OCI-LY3 (cell line): ENCODE results near the gene VOPP1.

Source experiments
- H2AFZ ChIP-seq: fragments of 200-600, 300-600 bp; shearing (Covaris generic); 2 replicates; pipeline ENCODE4 v1.6.0; 2014; ENCODE audit warnings: antibody characterized with exemption, low read depth, low read length
- H3K27ac ChIP-seq: fragments of 200-600, 300-600 bp; sonication (generic); 2 replicates; pipeline ENCODE4 v1.5.1; 2014; ENCODE audit warnings: mild to moderate bottlenecking, low read length, moderate library complexity, mixed read lengths
- H3K27me3 ChIP-seq: fragments of 200-600, 300-600 bp; sonication (generic); 2 replicates; pipeline ENCODE4 v1.6.1; 2014; ENCODE audit warnings: low read depth, low read length, mixed read lengths
- H3K36me3 ChIP-seq: fragments of 200-600, 300-600 bp; sonication (generic); replicated peaks from 2 replicates; pipeline ENCODE3; 2014; ENCODE audit warnings: low read depth, low read length, mixed read lengths
- H3K4me1 ChIP-seq: fragments of 300-600, 200-600 bp; sonication (generic); 2 replicates; pipeline ENCODE4 v1.6.1; 2014; ENCODE audit warnings: low read length, mixed read lengths
- H3K4me2 ChIP-seq: fragments of 200-600, 300-600 bp; sonication (generic); 2 replicates; pipeline ENCODE4 v1.6.1; 2014; ENCODE audit warnings: low read length, mixed read lengths
- H3K4me3 ChIP-seq: fragments of 300-600, 200-600 bp; sonication (generic); 2 replicates; pipeline ENCODE4 v1.5.1; 2014; ENCODE audit warnings: antibody characterized with exemption, mild to moderate bottlenecking, low read length, moderate library complexity
- H3K79me2 ChIP-seq: fragments of 300-600, 200-600 bp; shearing (Covaris generic); 2 replicates; pipeline ENCODE4 v1.6.1; 2014; ENCODE audit warnings: mild to moderate bottlenecking, low read length, mixed read lengths
- H3K9ac ChIP-seq: fragments of 300-600, 200-600 bp; shearing (Covaris generic); 2 replicates; pipeline ENCODE4 v1.6.0; 2014; ENCODE audit warnings: mild to moderate bottlenecking, low read length, moderate library complexity
- H3K9me3 ChIP-seq: fragments of 200-600, 300-600 bp; shearing (Covaris generic); 2 replicates; pipeline ENCODE4 v1.6.1; 2014; ENCODE audit warnings: low read length, mixed read lengths; ENCODE audit not compliant: insufficient read depth
- H4K20me1 ChIP-seq: fragments of 200-600, 300-600 bp; sonication (generic); 2 replicates; pipeline ENCODE4 v1.6.1; 2016; ENCODE audit warnings: low read length, mixed read lengths; ENCODE audit not compliant: insufficient read depth
- EZH2phosphoT487 ChIP-seq: fragments of 200-600 bp; shearing (Covaris generic); IDR thresholded peaks from 2 replicates; pipeline ENCODE4 v1.6.1; 2018; ENCODE audit warnings: antibody characterized with exemption, mixed run types, low read depth
- TF ChIP-seq, protein P1 (sequence below): fragments of 200-600, 300-600 bp; sonication (generic); IDR thresholded peaks from 2 replicates; pipeline ENCODE4 v1.5.1; 2014; ENCODE audit warnings: antibody characterized with exemption, low read length, low read depth

The VOPP1 gene

DNA sequence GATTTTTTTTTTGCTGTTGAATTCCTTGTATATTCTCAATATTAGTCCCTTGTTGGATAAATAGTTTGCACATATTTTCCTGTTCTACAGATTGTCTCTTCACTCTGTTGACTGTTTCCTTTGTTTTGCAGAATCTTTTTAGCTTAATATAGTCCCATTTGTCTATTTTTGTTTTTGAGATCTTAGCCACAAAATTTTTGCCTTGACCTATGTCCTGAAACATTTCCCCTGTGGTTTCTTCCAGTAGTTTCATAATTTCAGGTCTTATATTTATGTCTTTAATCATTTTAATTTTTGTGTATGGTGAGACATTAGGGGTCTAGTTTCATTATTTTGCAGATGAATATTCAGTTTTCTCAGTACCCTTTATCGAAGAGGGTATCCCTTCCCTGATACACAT, 114.5 kb downstream of the VOPP1 start:
- Histone ChIP-seq H3K9ac (no peak overlapping the region), H3K27ac (no peak overlapping the region), H3K4me2 (no peak overlapping the region), H3K4me3 (no peak overlapping the region), H3K79me2 (peaks cover 33% of the 10 kb centered on the region), H3K36me3 (peaks cover 25% of the 10 kb centered on the region), H4K20me1 (0 out of 2 replicates have a peak, but pooled peaks cover 5% of the 10 kb centered on the region), H2AFZ (no peak overlapping the region), H3K4me1 (no peaks in the 10 kb centered on the region), H3K27me3 (no peaks in the 10 kb centered on the region), H3K9me3 (no peaks in the 10 kb centered on the region)
- TF ChIP-seq EZH2phosphoT487 = no peak
- TF ChIP-seq, protein P1, sequence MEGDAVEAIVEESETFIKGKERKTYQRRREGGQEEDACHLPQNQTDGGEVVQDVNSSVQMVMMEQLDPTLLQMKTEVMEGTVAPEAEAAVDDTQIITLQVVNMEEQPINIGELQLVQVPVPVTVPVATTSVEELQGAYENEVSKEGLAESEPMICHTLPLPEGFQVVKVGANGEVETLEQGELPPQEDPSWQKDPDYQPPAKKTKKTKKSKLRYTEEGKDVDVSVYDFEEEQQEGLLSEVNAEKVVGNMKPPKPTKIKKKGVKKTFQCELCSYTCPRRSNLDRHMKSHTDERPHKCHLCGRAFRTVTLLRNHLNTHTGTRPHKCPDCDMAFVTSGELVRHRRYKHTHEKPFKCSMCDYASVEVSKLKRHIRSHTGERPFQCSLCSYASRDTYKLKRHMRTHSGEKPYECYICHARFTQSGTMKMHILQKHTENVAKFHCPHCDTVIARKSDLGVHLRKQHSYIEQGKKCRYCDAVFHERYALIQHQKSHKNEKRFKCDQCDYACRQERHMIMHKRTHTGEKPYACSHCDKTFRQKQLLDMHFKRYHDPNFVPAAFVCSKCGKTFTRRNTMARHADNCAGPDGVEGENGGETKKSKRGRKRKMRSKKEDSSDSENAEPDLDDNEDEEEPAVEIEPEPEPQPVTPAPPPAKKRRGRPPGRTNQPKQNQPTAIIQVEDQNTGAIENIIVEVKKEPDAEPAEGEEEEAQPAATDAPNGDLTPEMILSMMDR = no peak

DNA sequence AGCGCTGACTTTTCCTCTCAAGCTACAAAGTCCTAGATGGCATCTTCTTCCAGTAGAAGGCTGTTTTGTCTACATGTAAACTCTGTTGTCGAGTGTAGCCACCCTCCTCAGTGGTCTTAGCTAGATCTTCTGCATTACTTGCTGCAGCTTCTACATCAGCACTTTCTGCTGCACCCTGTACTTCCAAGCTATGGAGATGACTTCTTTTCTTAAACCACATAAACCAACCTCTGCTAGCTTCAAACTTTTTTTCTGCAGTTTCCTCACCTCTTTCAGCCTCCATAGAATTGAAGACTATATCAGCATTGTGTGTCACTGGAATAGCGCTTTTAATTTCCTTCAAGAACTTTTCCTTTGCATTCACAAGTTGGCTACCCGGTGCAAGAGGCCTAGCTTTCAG, 119.3 kb downstream of the VOPP1 start:
- Histone ChIP-seq H3K9me3 (no peaks in the 10 kb centered on the region), H4K20me1 (peaks cover 12% of the 10 kb centered on the region; the same call in 1 of the 2 replicates), H3K27ac (no peak overlapping the region), H2AFZ (no peak overlapping the region), H3K79me2 (peaks cover 40% of the 10 kb centered on the region), H3K27me3 (no peaks in the 10 kb centered on the region), H3K36me3 (peaks cover 38% of the 10 kb centered on the region), H3K4me2 (no peak overlapping the region), H3K4me1 (no peaks in the 10 kb centered on the region), H3K4me3 (no peak overlapping the region), H3K9ac (no peak overlapping the region)
- no peak for TF ChIP-seq EZH2phosphoT487
- TF ChIP-seq, protein P1 = no peak

DNA sequence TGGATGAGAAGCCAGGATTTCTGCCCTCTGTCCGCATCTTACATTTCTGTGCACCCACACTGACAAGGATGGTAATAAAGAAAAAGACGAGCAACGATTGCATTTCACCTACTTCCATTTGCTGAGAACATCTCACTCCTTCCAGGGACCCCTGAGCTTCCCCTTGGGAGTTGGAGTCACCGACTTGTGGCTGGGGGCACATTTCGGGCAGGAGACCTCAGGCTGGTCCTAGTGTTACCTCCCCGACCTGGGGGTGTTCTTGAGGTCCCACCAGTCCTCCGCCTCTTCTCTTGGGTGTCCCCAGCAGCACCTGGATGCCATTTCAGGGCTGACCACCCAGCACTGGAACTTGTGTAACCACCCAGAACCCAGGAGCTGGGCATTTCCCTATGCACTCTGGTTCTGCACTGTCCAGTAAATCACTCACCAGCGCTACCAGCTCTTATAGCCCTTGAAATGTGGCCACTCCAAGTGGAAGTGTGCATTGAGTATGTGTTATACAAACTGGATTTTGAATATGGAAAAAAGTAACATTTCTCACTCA, 122.2 kb downstream of the VOPP1 start:
- Histone ChIP-seq H3K4me2 (no peak overlapping the region), H3K27ac (no peak overlapping the region), H4K20me1 (peaks cover 12% of the 10 kb centered on the region; the same call in 1 of the 2 replicates), H3K4me3 (no peak overlapping the region), H3K27me3 (no peaks in the 10 kb centered on the region), H3K4me1 (no peaks in the 10 kb centered on the region), H3K36me3 (peaks cover 54% of the 10 kb centered on the region), H2AFZ (no peak overlapping the region), H3K9ac (no peak overlapping the region), H3K79me2 (peaks cover 28% of the 10 kb centered on the region), H3K9me3 (no peaks in the 10 kb centered on the region)
- no peak for TF ChIP-seq EZH2phosphoT487
- TF ChIP-seq, protein P1 = no peak

DNA sequence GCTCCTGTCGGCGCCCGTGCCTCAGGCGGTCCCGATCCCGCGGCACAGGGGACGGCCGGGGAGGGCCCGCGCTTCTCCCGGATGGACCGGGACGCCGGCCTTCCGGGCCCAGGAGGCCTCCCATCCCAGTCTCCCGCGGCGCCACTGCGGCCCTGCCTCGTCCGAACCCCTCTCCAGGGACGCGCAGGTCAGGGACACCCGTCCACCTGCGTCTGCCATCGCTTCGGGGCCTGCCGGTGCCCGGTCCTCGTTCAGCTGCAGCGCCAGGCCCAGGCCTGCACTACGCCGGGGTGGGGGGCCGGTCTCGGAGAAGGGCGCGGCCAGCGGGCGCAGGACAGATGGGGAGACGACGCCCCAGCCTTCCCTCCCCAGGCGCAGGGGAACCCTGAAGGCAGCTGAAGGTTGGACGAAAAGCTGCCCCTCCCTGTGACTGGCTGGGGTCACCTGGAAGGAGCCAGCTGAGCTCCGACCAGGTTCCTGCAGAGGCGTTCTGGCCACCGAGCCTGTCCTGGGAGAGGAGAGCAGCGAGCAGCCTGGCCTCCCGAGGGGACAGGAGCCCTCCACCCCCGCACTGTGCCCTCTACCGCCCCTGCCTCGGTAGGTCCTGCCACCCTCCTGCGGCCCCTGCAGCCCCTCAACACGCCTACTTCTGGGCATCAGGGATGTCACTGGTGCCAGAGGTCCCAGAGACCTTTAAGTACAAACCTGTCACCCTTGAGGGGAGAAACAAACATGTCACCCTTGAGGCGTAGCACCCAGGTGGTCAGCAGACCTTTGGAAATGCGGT, 122.9 kb downstream of the VOPP1 start:
- H3K4me2 ChIP-seq = no peak overlapping the region
- H3K4me3 ChIP-seq = no peak overlapping the region
- TF ChIP-seq, protein P1 = no peak
- TF ChIP-seq EZH2phosphoT487 = no peak
- no peak overlapping the region for H3K9ac ChIP-seq
- peaks cover 54% of the 10 kb centered on the region for H3K36me3 ChIP-seq
- H3K4me1 ChIP-seq = no peaks in the 10 kb centered on the region
- H3K27ac ChIP-seq = no peak overlapping the region
- H3K9me3 ChIP-seq = no peaks in the 10 kb centered on the region
- no peak overlapping the region for H2AFZ ChIP-seq
- H3K79me2 ChIP-seq = peaks cover 25% of the 10 kb centered on the region
- H3K27me3 ChIP-seq = no peaks in the 10 kb centered on the region
- peaks cover 12% of the 10 kb centered on the region; the same call in 1 of the 2 replicates for H4K20me1 ChIP-seq
